ENCODE measurements around the gene LYPD4. TPM values are rescaled to one million over a fixed set of nuclear protein-coding genes. Genes with fewer than 3 reads are reported as not detected.

LYPD4 gene
- total and polyA plus RNA-seq, 2 donors (not counting 1 experiment from before 2014, with no cell fraction given) = not detected

- Histone ChIP-seq H3K27ac (ENCODE audit: insufficient read depth, low read length) (no peak overlapping the region), H4K20me1 (ENCODE audit: control insufficient read depth, extremely low read depth, insufficient read depth, low read length) (no peaks in the 10 kb centered on the region), H3K36me3 (ENCODE audit: control insufficient read depth, insufficient read depth, low read length) (no peaks in the 10 kb centered on the region), H3K27me3 (ENCODE audit: control insufficient read depth, insufficient read depth, low read length) (no peaks in the 10 kb centered on the region), H3K4me3 (replicated peaks in 1 of 4; ENCODE audit: control extremely low read depth in 1 of 4, insufficient read depth in 1 of 4, low read depth in 3 of 4, low read length in 4 of 4) (no peak overlapping the region), H3K4me2 (ENCODE audit: extremely low read depth, insufficient read depth, low read length) (no peak overlapping the region), H3K4me1 (ENCODE audit: control insufficient read depth, extremely low read depth, insufficient read depth, low read length) (no peaks in the 10 kb centered on the region), H3K79me2 (ENCODE audit: control insufficient read depth, insufficient read depth, low read length) (no peaks in the 10 kb centered on the region), H2AFZ (ENCODE audit: low read length) (no peak overlapping the region), H3K9ac (ENCODE audit: insufficient read depth, low read length) (no peak overlapping the region), H3K9me3 (ENCODE audit: control insufficient read depth, insufficient read depth, low read depth, low read length) (no peaks in the 10 kb centered on the region)
- no peak for DNase-seq (ENCODE audit: low read depth in 2 of 2)
- TF ChIP-seq CTCF (conservative IDR thresholded peaks at IDR 0.05 in 1 of 2, IDR thresholded peaks at IDR 0.05 in 1 of 2; ENCODE audit: low read depth in 1 of 2, low read length in 2 of 2) = no peak
These were observed 33.4 kb downstream of the LYPD4 start for GRCh38 chr19:41811036-41811435.

GRCh38 chr19:41810301-41810700 lies 34.2 kb downstream of the LYPD4 start:
- TF ChIP-seq CTCF (conservative IDR thresholded peaks at IDR 0.05 in 1 of 2, IDR thresholded peaks at IDR 0.05 in 1 of 2; ENCODE audit: low read depth in 1 of 2, low read length in 2 of 2) = no peak
- TF ChIP-seq EZH2 (IDR thresholded peaks at IDR 0.05; ENCODE audit: low read length, missing control alignments) = no peak
- Histone ChIP-seq H3K9me3 (ENCODE audit: control insufficient read depth, insufficient read depth, low read depth, low read length) (no peaks in the 10 kb centered on the region), H3K4me2 (ENCODE audit: extremely low read depth, insufficient read depth, low read length) (no peak overlapping the region), H3K79me2 (ENCODE audit: control insufficient read depth, insufficient read depth, low read length) (no peaks in the 10 kb centered on the region), H3K36me3 (ENCODE audit: control insufficient read depth, insufficient read depth, low read length) (no peaks in the 10 kb centered on the region), H2AFZ (ENCODE audit: low read length) (no peak overlapping the region), H3K4me1 (ENCODE audit: control insufficient read depth, extremely low read depth, insufficient read depth, low read length) (no peaks in the 10 kb centered on the region), H3K27me3 (ENCODE audit: control insufficient read depth, insufficient read depth, low read length) (no peaks in the 10 kb centered on the region), H3K9ac (ENCODE audit: insufficient read depth, low read length) (no peak overlapping the region), H4K20me1 (ENCODE audit: control insufficient read depth, extremely low read depth, insufficient read depth, low read length) (no peaks in the 10 kb centered on the region), H3K4me3 (replicated peaks in 1 of 4; ENCODE audit: control extremely low read depth in 1 of 4, insufficient read depth in 1 of 4, low read depth in 3 of 4, low read length in 4 of 4) (no peak overlapping the region), H3K27ac (ENCODE audit: insufficient read depth, low read length) (no peak overlapping the region)
- no peak for DNase-seq (ENCODE audit: low read depth in 2 of 2)

- TF ChIP-seq CTCF (conservative IDR thresholded peaks at IDR 0.05 in 1 of 2, IDR thresholded peaks at IDR 0.05 in 1 of 2; ENCODE audit: low read depth in 1 of 2, low read length in 2 of 2) (no peak), EZH2 (IDR thresholded peaks at IDR 0.05; ENCODE audit: low read length, missing control alignments) (no peak)
- H3K4me2 ChIP-seq (ENCODE audit: extremely low read depth, insufficient read depth, low read length) = no peak overlapping the region
- H4K20me1 ChIP-seq (ENCODE audit: control insufficient read depth, extremely low read depth, insufficient read depth, low read length) = no peaks in the 10 kb centered on the region
- H3K4me1 ChIP-seq (ENCODE audit: control insufficient read depth, extremely low read depth, insufficient read depth, low read length) = no peaks in the 10 kb centered on the region
- H2AFZ ChIP-seq (ENCODE audit: low read length) = no peak overlapping the region
- no peak for DNase-seq (ENCODE audit: low read depth in 2 of 2)
- H3K79me2 ChIP-seq (ENCODE audit: control insufficient read depth, insufficient read depth, low read length) = no peaks in the 10 kb centered on the region
- H3K4me3 ChIP-seq (replicated peaks in 1 of 4; ENCODE audit: control extremely low read depth in 1 of 4, insufficient read depth in 1 of 4, low read depth in 3 of 4, low read length in 4 of 4) = no peak overlapping the region
- H3K9ac ChIP-seq (ENCODE audit: insufficient read depth, low read length) = no peak overlapping the region
- no peaks in the 10 kb centered on the region for H3K27me3 ChIP-seq (ENCODE audit: control insufficient read depth, insufficient read depth, low read length)
- no peaks in the 10 kb centered on the region for H3K9me3 ChIP-seq (ENCODE audit: control insufficient read depth, insufficient read depth, low read depth, low read length)
- H3K36me3 ChIP-seq (ENCODE audit: control insufficient read depth, insufficient read depth, low read length) = no peaks in the 10 kb centered on the region
- no peak overlapping the region for H3K27ac ChIP-seq (ENCODE audit: insufficient read depth, low read length)
These were observed 35.6 kb downstream of the LYPD4 start for GRCh38 chr19:41808663-41809566.

All from fibroblast of lung (primary cell).